ENCODE measurements around the gene CCDC18.

Gene CCDC18

GRCh38 chr1:93186667-93187066 is 6.1 kb downstream of the CCDC18 start:
- TF ChIP-seq CTCF (IDR thresholded peaks at IDR 0.05; ENCODE audit: low read depth, low read length, missing control alignments), result no peak
- in situ Hi-C loops (cut with HindIII; ENCODE audit: low sequenced_read_pairs), result no loop called here
- H3K4me3 ChIP-seq (ENCODE audit: low read depth, low read length), result no peak overlapping the region
- no peak for DNase-seq (ENCODE audit: low read depth)

- H3K4me3 ChIP-seq (ENCODE audit: low read depth, low read length), result no peak overlapping the region
- in situ Hi-C loops (cut with HindIII; ENCODE audit: low sequenced_read_pairs), result no loop called here
- no peak for DNase-seq (ENCODE audit: low read depth)
- TF ChIP-seq CTCF (IDR thresholded peaks at IDR 0.05; ENCODE audit: low read depth, low read length, missing control alignments), result no peak
These were observed 9.9 kb downstream of the CCDC18 start for GRCh38 chr1:93190432-93190831.

GRCh38 chr1:93194231-93194990 is 13.9 kb downstream of the CCDC18 start:
- H3K4me3 ChIP-seq (ENCODE audit: low read depth, low read length), result no peak overlapping the region
- in situ Hi-C loops (cut with HindIII; ENCODE audit: low sequenced_read_pairs), result no loop called here
- DNase-seq (ENCODE audit: low read depth), result no peak
- TF ChIP-seq CTCF (IDR thresholded peaks at IDR 0.05; ENCODE audit: low read depth, low read length, missing control alignments), result no peak

GRCh38 chr1:93196591-93196990 is 16.1 kb downstream of the CCDC18 start:
- DNase-seq (ENCODE audit: low read depth), result no peak
- H3K4me3 ChIP-seq (ENCODE audit: low read depth, low read length), result no peak overlapping the region
- no peak for TF ChIP-seq CTCF (IDR thresholded peaks at IDR 0.05; ENCODE audit: low read depth, low read length, missing control alignments)
- in situ Hi-C loops (cut with HindIII; ENCODE audit: low sequenced_read_pairs), result no loop called here

- in situ Hi-C loops (cut with HindIII; ENCODE audit: low sequenced_read_pairs), result no loop called here
- no peak for DNase-seq (ENCODE audit: low read depth)
- TF ChIP-seq CTCF (IDR thresholded peaks at IDR 0.05; ENCODE audit: low read depth, low read length, missing control alignments), result no peak
- no peak overlapping the region for H3K4me3 ChIP-seq (ENCODE audit: low read depth, low read length)
These were observed 18.6 kb downstream of the CCDC18 start for GRCh38 chr1:93199150-93199549.

- in situ Hi-C loops (cut with HindIII; ENCODE audit: low sequenced_read_pairs), result no loop called here
- H3K4me3 ChIP-seq (ENCODE audit: low read depth, low read length), result no peak overlapping the region
- DNase-seq (ENCODE audit: low read depth), result no peak
- no peak for TF ChIP-seq CTCF (IDR thresholded peaks at IDR 0.05; ENCODE audit: low read depth, low read length, missing control alignments)
These were observed 19.6 kb downstream of the CCDC18 start for GRCh38 chr1:93200086-93200620.
